Hematopoietic multipotent progenitor cell (in vitro differentiated cells): ENCODE results near the gene FLT1. TPM values are rescaled to one million over a fixed set of nuclear protein-coding genes. Genes with fewer than 3 reads are reported as not detected.

ENCODE experiments used
- DNase-seq, 3 donors: peaks; one replicate each; pipeline ENCODE4 v3.0.0-alpha.2; 2011 to 2015; ENCODE audit warnings: low read depth in 2 of 3, low spot score in 2 of 3
- total RNA-seq: library from RNA; depleted of rRNA; stranded (reverse); fragments of >200 nt; gene quantifications from one replicate; pipeline ENCODE4 v1.2.3, GENCODE V29; 2012

FLT1 gene
- total RNA-seq, 1 donor: 0.54 TPM

DNA sequence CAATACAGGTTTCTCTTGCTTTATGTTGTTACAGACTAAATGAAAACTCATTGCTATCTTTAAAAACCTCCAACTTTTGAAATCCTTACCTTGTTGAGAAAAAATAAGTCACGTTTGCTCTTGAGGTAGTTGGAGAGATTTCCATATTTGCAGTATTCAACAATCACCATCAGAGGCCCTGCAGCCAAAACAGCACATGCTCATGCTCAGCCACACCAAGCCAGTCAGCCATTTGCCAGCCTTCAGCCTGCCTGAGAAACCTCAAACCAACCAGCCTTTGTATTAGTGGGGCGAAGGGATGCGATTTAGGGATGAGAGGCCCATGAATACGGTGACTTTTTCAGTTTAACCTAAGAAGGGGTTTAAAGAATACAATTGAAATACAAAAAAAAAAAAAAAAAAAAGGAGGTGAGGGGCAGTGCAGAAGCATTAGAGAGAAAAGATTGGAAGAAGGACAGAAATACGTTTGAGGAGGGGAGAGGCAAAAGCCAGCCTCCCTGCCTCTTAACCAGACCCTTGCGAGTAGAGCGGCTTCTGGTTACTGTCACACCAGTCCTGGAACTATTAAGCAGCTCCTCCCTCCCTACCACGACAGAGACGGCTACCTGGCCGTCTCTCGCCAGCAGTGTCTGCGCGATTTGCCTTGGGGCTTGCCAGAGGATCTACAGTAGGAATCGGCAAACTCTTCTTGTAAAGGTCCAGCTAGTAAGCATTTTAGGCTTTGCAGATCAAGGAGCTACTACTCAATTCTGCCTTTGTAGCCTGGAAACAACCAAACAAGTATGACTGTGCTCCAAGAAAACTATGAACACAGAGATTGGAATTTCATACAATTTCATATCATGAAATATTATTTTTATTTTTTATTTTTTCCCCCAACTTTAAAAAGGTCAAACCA, 167.3 kb downstream of the FLT1 start:
- no peak for DNase-seq

DNA sequence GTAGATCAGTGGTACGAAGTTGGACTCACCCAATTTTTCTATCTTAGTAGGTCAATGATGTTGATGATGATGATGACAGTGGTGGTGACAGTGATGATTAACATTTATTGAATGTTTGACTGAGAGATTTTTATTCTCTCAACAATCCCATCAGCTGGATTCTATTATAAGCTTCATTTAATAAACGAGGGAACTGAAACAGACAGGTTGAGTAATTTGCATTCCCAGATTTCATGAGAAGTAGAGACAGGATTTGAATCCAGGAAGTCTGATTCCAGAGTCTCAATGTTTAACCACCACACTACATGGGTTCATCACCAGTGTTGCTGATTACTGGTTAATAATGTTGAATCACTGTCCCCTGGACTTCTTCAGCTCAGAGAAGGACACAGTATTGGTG, 168.9 kb downstream of the FLT1 start:
- no peak for DNase-seq

DNA sequence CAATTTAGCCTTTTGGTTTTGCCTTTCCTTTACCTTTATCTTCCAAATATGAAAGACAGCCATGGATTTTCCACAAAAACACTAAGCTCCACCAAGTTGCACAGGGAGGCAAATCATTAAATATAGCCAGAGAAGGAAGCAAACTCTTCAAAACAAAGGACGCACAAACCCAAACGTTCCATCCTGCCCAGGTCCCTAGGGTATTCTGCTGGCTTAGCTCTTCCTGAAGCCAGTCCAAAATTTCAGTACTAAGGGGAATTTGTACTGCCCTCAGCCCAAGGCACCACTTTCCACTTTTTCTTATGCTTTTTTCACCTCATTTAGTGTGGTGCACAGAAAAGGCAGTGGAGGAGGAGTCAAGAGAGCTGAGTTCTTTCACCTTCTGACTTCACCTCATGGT, 169.9 kb downstream of the FLT1 start:
- DNase-seq: no peak

DNA sequence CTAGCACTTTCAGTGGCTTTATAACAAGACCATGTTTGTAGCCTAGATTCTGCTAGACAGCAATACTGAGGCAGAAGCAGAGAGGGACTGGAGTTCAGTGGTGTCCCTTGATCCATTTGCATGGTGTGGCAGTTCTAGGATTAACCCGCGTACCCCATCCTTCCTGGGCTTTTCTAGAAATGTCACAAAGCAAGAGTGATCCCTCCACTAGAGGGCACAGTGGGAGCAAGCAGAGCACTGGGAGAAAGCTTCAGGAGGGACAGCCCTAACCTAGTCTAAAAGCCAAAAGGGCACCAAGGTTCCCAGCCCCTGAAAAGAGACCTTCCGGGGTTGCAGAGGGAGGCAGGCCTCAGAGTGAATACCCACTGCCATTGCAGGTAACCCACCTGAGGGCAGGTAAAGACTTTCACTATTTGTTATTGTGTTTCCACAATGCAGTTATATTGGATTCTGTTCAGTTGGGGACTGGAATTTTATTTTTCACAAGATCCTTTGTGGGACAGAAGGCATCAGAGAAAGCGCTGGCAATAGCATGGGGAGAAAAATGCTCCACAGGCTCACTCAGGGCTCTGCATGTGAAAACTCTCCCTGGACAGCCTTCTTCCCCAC, 170.6 kb downstream of the FLT1 start:
- peak; percentile 18 to 76 (median 69) for DNase-seq

DNA sequence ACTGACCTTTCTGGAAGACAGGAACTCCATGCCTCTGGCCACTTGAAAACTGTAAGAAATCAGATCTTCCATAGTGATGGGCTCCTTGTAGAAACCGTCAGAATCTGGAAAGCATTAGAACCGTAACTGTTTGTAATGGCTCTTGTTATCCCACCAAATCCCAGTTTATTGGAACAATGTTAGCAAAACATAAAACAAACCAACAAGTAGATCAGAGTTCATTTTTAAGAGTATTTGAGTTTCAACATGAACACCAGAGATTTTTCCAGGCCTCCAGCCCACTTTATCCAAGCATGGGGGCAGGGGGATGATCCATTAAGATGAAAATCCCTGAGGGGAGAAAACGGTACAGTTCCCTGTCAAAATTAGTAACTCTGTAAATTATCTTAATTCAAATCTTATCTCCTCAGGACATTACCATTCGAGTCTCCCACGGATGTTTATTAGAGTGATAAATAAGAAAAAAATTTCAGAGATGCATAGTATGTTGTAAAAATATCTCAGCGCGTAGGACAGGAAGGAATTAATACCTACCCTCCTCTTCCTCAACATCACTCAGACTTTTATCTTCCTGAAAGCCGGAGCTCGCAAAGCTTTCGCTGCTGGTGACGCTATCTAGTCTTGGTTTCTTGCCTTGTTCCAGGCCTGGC, 172.5 kb downstream of the FLT1 start:
- DNase-seq: no peak

DNA sequence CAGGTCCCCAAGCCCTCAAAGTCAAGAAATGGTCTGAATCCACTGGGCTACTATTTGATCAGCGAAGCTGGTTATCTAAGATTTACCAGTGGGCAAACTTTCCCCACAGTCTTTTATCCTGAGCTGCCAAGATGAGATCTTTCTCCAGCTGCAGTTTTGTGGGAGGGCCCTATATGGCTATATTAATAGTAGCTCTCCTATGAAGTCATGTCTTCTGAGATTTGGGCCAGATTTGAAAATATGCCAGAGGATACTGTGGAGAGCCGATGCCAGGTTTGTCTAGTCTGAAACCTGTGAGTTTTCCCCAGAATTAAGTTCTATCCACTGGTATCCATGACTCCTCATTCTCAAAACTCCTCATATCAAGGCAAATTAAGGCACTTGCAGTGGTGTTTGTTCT, 173.2 kb downstream of the FLT1 start:
- DNase-seq: no peak

DNA sequence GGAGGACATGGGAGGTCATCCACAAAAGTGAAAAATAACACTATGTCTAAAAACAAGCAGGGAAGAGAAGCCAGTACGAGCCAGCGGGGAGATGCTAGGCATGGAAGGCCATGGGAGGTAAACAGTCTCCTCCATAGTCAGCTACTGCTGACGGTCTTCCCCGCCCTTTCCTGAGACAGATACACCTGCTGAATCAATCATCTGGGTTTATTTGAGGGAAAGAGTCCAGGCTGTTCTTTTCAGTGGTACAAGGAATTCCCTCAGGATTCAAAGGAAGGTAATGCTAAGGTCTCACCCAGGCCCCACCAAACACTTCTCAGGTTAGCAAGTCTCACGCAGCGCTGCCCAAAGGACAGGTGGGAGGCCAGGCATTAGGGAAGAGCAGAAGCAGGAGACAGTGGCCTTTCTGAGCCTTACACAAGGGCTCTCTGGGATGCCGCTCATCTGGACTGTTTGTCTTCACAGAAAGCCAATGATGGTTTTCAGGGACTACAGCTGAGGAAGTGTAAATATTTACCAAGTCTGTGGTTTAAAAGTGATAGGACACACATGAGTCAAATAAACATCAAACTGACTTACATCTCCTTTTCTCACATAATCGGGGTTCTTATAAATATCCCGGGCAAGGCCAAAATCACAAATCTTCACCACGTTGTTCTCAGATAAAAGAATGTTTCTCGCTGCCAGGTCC, 173.9 kb downstream of the FLT1 start:
- DNase-seq: no peak

DNA sequence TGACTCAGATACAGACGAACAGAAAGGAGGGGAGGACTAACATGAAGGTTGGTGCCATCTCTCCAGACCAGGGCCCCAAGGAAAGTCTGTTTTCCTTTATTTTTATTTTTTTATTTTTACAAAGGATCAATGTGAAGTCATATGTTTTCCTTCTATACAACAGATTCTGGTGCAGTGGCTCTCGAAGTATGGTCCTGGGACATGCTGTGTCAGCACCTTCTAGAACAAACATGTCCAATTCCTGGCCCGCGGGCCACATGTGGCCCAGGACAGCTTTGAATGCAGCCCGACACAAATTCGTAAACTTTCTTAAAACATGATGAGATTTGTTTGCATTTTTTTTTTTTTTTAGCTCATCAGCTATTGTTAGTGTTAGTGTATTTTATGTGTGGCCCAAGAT, 174.7 kb downstream of the FLT1 start:
- no peak for DNase-seq

DNA sequence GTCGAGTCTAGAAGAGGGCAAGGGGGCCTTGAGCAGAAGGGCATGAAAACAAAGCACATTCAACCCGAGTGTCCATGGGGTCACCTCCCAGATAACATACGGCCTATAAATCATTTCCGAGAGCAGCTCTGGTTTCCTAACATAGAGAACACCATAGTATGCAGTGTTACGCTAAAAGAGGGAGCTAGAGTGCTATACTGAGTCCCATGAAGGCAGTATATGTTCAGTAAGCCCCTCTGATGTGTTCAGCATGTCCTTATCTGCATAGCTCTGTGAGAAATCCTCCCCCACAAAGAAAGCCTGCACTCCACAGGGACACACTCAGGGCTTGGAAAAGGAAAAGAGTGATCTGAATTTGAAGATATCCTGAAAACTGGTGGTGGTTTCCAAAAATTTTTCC, 175.4 kb downstream of the FLT1 start:
- no peak for DNase-seq

DNA sequence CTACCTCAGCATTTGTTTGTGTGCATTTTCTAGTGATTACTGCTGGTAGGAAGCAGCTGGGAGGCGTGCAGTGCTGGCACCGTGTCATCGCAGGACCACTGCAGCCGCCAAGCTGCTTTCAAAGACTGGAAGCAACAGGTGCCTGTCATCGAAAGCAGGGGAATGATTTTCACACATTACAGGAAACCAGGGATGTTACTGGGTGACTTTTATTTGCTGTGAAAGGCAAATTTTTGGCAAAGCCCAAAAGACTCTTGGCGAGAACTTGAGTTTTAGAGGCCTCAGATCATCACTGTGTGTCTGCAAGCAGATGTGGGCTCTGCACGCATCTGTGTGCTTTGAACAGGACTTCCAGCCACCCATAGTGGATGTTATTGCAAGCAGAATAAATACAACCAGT, 176.4 kb downstream of the FLT1 start:
- DNase-seq: no peak

DNA sequence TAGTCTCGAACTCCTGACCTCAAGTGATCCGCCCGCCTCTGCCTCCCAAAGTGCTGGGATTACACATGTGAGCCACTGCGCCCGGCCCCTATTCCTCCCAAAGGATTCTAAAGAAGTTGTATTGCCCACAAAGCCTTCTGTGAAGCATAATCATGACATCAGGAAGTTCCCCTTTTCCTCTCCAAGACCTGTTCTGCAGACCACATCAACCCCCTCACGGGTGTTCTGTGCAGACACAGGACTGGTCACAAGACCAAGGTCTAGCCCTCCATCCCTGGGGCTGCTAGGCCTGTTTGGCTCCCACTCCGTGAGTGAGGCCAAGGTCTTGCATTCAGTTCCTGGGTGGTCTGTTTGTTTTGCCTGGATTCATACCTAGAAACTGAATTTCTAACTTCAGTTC, 178.1 kb downstream of the FLT1 start:
- DNase-seq: peak in 2 of 3 donors; percentile 26 to 55

DNA sequence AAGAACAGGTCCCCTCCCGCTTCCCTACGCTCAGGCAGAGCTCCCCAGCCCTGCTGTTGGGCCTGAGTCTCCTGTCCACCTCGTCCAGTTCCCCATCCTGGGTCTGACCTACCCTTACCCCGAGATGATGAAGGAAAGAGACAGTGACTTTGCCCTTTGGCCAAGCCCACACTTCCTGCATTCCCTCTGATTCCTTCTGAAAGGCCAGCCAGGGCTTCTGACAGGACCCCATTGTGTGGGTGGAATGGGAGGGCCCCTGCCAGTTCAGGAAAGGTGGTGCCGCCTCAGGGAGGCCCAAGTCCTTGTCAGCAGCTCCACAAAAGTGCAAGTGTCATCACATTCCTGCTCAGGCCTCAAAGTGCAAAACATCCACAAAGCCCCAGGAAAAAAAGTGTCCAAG, 178.8 kb downstream of the FLT1 start:
- DNase-seq: no peak

DNA sequence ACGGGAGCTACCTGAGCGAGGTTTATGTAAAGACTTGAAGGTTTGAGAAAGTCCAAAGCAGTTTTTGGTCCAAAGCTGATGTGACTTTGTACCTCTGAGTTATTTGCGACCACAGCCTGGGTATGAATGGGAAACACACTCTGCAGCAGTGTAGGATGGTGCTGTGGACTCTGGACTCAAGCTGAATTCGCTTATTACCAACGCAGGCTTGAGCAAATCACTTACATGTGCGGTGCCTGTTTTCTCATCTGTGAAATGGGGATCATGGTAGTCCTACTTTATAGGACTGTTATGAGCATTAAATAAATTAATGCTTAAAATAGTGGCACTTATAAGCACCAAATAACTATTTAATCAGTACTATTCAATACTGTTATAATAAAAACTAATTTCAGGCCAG, 180.0 kb downstream of the FLT1 start:
- no peak for DNase-seq

DNA sequence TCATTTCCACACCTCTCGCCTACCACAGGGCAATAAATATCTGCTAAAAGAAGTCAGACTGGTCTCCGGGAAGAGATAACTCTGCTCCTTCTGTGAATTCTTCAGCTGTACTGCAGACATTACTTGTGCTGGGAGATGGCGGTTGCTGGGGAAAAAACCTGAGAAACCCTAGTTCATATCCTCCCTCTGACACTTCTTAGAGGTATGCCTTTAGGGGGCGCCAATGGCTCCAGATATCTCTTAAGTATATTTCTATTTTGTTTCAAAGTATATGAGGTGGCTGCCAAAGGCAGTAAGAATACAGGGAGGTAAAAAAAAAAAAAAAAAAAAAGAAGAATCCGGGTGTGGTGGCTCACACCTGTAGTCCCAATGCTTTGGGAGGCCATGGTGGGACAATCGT, 181.3 kb downstream of the FLT1 start:
- DNase-seq: peak in 2 of 3 donors; percentile 33 to 63

DNA sequence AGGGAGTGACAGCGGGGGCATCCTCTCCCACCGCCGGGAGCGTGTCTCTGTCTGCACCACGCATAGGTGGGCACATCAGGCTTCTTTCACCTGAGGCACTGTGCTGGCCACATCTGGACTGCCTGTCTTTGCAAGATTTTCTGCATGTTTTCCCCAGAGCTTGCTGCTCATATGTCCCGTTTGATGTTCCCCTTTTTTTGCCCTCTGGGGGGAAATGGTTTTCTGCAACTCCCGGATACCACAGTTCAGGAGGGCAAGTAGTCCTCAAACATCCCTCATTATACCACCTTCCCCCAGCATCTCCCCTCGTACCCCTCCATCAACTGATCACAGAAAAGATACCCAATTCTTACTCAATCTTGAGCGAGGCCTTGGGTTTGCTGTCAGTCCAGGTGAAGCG, 188.6 kb downstream of the FLT1 start:
- DNase-seq: no peak

DNA sequence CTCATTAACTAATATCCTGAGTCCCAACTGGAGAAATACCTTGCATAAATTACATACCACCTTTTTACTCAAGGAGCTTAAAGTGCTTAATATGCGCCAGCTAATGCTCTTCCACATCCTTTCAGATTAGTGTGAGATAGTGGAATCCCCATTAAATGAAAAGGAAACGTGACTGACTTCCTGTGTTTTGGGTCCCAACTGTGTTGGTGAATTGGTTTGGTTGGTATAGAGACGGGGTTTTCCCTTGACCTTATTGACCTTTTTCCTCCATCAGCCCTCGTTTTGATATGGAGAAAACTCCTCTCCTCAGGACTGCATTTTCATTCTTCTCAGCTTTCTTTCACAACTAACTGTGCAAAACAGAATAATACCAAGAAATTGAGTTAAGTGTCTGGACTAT, 193.1 kb downstream of the FLT1 start:
- DNase-seq: peak in 1 of 3 donors; percentile 9

DNA sequence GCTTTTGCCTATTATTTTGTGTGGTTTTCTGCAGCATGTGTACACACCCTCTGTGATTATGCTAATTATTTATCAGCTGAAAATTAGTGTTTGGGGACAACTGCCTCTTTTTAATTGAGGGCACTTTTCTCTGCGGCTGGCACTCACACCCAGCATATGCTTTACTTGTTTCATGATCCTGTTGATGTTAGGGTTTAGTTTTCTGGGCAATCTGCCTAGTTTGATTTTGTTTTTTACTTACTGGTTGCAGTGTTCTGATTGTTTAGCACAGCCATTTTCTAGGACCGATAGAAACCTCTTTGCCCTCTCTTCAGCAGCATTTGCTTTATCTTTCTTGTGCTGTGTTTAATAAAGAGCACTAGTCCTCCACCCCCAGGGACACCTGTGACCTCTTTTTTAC, 195.0 kb downstream of the FLT1 start:
- no peak for DNase-seq

DNA sequence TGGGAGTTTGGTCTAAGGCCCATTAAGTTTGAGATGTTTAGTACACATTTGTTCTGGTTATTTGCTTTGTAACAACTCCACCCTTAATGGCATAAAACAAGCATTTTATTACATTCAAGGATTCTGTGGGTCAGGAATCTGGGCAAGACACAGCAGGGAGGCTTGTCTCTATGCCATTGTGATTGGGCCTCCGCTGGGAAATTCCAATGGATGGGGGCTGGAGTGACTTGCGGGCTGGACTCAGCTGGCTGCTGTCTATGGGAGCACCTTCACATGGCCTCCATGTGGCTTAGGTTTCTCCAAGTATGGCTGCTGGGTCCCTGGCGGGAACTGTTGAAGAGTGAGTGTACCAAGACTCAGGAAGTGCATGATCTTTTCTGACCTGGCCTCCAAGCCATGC, 197.6 kb downstream of the FLT1 start:
- no peak for DNase-seq

DNA sequence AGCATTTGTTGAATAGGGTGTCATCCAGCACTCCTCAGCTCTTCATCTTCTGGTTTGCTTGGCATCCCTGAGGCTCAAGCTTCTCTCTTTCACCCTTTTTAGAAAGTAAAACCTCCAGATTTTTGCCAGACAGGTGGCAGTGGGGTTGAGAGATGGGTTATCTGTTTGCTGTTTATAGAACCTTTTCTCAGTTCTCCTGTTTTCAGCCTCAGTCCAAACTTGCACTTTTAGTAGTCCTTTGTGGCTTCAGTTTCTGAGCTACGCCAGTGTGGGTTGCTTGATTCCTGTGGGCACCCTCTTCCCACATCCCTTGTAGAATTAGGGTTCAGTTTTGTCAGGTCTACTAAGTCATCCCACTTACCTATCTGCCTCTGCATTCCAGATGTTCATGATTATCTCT, 208.7 kb downstream of the FLT1 start:
- DNase-seq: no peak

DNA sequence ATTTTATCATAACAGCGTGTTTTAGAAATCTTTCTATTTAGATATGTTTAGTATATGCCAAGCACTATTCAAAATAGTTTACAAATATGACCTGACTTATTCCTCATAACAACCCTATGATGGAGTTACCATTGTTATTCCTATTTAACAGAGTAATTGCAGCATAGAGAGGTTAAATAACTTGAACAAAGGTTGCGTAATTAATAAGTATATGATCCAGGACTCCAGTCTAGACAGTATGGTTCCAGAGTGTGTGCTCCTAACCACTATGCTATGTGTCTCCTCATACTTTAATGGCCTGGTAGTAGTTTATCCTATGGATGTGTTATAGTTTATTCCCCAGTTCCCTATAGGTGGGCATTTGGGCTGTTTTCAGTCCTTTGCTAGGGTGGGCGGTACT, 211.3 kb downstream of the FLT1 start:
- no peak for DNase-seq

DNA sequence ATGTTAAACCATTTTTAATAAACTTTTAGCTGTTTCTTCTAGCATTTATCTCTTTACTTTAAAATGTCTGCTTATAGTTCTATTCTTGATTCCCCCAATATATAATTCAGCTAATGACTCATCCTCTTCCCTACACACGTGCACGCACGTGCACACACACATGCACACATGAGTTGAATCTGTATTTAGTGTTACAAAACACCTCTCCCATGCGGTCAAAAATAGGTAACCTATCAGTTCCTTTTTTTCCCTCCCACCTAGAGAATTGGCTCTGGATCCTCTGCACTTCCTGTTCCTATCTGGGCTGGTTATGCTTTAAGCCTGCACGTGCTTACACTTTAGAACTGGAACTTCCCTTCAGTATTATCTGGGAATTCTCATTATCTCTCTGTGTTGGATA, 212.5 kb downstream of the FLT1 start:
- DNase-seq: no peak
